ENCODE data around the gene KRTAP9-4.

- TF ChIP-seq EZH2 (optimal IDR thresholded peaks at IDR 0.05; ENCODE audit: low read depth, low read length), result no peak
- no peak for TF ChIP-seq EZH2phosphoT487 (IDR thresholded peaks at IDR 0.05; ENCODE audit: low read length)
These were observed 1.8 kb downstream of the KRTAP9-4 start for GRCh38 chr17:41251261-41251660.
